ENCODE data around the gene MAVS.
A peak's percentile ranks its signal among the peaks of the same experiment; 100 is the strongest.
"Not testable (repeated sequence)": the region's sequence is repeated elsewhere in the genome, so short reads cannot be mapped to it uniquely, and the experiment has no call there.

MAVS gene

DNA sequence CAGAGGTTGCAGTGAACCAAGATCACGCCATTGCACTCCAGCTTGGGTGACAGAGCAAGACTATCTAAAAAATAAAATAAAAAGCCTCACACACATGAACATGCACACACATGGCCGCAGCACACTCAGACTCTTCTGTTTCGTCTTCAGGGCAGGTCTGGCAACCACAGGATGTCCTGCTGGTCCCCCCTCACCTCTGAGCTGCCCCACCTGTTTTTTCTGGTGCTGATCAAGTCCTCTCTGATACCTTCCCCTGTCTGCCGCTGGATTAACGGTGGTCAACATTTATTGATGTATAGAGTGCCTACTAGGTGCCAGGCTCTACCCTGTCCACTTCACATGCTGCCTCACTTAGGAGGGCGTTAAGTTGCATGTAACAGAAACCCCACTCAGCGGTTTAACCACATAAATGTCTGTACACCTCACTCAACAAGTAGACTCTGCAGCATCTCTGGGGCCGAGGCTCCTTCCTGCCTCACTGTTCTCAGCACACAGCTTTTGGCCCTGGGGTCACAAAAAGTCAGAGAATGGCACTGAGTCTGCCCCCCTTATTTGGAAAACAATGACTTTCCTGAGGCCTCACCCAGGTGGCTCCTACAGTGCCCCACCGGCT, 30.8 kb upstream of the MAVS start:
- DNase-seq, result no peak

DNA sequence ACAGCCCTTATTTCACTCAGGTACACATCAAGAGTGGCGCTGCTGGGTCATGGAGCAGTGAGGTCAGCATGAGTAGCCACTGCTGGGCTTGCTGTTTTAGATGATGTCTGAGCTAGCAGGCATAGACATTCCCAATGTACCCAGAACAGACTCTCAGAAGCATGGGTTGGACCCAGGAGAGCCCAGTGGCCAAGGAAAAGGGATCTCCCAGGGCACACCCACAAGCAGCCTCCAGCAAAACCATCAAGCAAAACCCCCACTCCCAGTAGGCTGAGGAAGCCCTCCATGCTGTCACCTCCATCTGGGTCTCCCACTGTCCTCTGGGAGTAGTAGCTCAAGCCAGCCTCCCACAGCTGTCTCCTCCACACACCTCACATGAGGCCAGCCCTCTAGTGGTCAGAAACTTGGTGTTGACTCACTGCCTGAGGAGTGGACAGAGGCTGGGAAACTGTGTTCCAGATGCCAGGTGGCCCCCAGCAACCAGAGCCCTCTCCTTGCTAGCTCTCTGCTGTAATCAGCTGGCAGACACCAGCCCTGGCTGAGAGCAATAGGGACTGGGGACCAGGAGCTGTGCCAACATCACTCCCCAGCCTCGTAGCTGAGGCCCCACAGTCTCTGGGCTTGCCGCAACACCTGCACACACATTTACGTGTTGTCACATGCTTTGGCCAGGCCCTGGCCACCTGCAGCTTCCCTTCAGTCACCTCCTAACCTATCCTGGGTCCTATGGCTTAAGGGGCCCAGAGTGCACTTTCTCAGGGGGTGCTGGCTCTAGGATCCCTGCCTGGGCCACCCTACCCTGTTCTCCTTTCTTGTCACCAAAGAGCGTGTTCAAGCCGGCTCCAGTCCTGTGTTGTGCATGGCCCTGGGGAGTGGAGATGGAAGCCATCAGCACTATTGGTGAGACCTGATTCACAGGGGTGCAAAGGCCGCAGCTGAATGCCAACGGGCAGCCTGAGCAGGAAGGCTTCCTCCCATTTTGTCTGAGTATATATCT, 28.2 kb upstream of the MAVS start:
- peak; percentile 85 to 87 (median 86) for DNase-seq

DNA sequence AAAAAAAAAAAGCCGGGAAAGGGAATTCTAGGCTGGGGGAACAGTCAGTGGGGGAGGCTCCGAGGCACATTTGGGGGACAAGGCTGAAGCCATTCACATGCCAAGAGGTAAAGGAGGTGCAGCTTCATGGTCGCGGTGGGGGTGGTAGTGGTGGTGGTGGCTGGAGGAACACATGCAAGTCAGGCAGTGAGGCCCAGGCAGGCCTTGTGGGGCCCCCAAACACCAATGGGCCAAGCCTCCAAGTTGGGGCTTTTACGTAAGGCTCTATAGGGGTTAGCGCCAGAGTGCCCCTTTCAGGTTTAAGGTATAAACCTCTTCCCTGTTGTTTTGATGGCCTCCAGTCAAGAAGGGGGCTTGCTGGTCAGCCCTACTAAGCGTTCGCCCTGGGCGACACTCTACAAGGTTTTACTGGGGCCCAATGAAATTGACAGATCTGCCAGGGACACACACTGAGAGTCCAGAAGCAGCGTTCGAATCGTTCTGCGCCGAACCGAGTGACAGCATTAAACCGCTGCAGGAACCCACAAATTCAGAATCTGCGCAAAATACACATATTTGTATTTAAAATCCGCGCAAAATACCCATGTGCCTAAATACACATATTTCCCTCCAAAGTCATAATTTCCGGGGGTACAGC, 27.1 kb upstream of the MAVS start:
- DNase-seq, result no peak

DNA sequence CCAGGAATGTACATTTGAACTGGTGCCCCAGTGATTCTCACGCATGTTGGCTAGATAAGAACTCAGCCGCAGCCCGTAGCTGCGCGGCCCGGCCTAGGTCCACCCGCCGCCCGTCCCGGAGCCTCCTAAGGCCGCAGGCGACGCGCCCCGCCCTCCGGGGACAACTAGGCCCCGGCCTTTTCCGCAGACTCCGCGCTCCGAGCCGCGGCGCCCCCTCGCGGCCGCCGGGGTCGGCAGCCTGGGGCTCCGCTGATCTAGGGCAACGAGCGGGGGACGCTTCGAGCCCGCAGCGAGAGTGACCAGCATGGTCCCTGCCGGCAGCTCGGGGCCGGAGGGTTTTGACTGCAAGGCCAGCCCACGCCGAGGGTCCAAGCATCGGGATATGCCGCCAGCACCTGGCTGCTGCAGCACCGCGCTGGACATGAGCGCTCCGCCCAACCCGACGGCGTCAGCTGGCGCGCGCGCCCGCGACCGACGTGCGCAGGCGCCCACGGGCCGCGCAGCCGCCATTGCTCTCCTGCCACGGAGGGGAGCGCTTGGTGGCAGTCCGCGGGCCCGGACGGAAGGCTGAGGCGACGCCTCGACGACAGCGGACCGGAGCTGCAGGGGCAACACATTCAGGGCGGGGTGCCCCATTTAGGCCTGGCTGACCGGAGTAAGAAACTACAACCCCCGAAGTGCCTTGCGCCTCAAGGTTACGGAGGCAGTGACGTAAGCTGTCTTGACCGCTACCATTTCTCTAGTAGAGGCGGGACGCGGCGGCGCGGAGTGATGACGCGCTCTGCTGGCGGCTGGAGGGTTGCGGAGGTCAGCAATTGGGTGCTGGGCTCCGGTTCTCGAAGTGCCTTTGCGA, 26.4 kb upstream of the MAVS start, which contains the start of gene AP5S1:
TSS of gene AP5S1 (plus strand) at position 500 of the 853 bp plus-strand sequence. CDS start 1,571 bp downstream, outside the sequence.
- peak; percentile 98 for DNase-seq

DNA sequence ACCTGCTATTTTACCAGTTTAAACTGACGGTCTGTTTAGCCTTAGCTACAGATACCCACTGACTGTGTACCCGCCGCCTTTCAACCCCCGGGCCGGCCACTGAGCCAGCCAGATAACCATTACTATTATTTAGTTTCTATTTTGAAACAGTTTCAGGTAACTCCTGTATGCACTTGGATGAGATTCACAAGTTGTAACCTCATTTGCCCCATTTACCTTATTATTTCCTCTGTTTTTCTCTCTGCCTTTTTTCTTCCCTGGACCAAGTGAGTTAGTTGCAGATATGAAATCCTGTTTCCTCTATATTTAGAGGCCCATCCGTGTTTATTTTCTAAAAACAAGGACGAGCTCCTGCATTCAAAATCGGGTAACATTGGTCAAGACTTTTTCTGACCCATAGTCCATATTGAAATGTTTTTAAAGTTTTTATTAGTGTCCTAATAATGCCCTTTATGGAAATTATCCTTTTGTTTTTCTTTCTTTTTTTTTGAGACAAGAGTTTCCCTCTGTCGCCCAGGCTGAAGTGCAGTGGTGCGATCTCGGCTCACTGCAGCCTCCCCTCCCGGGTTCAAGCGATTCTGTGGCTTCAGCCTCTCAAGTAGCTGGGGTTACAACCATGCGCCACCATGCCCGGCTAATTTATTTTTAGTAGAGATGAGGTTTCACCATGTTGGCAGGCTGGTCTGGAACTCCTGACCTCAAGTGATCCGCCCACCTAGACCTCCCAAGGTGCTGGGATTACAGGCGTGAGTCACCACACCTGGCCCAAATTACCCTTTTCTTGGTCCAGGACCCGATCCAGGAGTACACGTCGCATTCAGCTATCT, 25.5 kb upstream of the MAVS start:
- no peak for DNase-seq

DNA sequence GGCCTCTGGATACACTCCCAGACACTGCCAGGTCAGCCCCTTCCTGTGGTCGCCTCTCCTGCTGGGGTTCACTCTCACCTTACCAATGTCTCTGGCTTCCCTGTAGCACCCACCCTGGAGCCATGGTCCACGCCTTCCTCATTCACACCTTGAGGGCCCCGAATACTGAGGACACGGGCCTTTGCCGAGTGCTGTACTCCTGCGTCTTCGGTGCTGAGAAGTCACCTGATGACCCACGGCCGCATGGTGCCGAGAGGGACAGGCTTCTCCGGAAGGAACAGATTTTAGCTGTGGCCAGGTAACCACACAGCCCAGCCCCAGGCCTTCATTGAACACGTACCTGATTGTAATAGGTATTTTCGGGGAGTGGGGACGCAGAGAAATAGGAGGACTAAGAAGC, 24.6 kb upstream of the MAVS start:
- DNase-seq, result no peak

DNA sequence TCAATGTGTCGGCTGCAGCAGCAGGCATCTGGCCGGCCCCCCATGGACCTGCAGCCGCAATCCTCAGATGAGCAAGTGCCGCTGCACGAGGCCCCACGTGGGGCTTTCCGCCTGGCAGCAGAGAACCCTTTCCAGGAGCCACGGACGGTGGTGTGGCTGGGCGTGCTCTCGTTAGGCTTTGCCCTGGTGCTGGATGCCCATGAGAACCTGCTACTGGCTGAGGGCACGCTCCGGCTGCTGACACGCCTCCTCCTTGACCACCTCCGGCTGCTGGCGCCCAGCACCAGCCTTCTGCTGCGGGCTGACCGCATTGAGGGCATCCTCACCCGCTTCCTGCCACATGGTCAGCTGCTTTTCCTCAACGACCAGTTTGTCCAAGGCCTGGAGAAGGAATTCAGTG, 22.8 kb upstream of the MAVS start:
- no peak for DNase-seq

DNA sequence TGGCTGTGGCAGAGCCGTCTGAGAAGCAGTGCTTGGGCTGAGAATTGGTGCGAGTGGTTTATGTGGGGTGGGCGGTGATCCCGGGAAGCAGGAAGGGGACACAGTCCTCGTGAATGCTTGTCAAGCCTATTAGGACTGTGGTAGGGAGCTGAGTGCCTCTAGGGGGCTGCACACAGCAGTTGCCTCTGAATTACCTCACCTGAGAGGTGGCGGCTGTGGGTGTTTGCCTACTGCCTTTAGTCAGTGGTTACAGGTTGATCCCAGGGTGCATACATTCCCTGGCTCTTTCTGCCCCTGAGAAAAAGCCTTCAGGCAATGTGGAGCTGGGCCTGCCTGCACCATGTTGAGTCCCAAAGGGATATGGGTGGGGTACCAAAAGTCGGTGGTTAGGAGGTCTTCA, 21.1 kb upstream of the MAVS start:
- DNase-seq, result no peak

DNA sequence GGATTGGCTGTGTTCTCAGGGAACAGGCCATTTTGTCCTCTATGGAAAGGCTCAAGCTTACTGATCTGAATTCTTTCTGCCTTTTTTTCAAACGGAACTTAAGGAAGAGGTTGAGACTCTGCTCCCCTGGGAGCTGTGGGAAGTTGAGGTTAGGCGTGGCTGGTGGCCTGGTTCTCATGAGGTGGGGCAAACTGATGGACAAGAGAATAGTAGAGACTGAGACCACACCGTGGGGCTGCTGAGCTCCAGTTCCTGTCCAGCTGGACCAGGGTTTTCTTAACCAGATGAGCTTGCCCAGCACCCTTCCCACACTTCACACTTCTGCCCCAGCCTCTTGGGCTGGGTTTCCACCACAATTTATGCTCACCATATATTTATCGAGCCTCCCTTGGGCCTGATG, 20.2 kb upstream of the MAVS start:
- DNase-seq, result no peak

DNA sequence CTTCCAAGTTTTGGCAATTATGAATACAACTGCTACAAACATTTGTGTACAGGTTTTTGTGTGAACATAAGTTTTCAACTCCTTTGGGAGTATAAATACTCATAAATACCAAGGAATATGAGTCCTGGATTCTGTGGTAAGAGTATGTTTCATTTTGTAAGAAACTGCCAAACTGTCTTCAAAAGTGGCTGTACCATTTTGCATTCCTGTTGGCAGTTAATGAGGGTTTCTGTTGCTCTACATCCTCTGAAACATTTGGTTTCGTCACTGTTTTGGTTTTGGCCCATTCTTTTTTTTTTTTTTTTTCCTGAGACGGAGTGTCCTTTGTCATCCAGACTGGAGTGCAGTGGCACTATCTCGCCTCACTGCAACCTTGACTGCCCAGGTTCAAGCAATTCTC, 17.8 kb upstream of the MAVS start:
- no peak for DNase-seq

DNA sequence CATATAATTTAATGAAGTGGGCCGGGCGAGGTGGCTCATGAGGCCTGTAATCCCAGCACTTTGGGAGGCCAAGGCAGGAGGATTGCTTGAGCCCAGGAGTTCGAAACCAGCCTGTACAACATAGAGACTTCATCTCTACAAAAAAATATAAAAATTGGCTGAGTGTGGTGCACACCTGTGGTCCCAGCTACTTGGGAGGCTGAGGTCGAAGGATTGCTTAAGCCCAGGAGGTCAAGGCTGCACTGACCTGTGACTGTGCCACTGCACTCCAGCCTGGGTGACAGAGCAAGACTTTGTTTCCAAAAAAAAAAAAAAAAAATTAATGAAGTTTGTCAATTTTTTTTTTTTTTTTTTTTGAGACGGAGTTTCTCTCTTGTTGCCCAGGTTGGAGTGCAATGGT, 16.7 kb upstream of the MAVS start:
- DNase-seq, result not testable (repeated sequence)

DNA sequence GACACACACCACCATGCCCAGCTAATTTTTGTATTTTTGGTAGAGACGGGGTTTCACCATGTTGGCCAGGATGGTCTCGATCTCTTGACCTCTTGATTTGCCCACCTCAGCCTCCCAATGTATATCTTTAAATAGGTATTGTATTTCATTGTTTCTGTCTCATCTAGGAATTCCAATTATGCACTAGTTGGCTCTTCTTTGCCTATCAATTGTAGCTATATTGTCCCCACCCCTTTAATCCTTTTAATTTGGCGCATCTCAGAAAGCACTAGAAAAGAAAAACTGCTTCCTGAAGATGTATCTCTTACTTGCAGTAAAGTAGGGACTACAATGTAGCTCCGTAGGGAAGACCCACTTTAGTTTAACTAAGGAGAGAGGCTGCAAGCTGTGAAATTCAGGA, 10.5 kb upstream of the MAVS start:
- no peak for DNase-seq

DNA sequence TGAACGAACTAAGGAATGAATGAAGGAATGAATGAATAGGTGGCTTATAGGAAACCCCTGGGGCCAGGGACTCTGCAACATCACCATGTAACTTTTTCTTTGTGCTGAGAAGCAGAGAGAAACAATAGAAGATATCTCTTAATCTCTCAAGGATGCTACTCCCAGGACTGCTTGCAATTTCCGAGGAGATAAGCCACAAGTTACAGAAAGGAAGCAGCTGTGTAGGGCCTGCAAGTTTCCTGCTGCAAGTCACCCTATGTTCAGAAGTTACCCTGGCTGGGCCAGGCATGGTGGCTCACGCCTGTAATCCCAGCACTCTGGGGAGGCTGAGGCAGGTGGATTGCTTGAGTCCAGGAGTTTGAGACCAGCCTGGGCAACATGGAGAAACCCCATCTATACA, 7.3 kb upstream of the MAVS start:
- DNase-seq, result no peak

DNA sequence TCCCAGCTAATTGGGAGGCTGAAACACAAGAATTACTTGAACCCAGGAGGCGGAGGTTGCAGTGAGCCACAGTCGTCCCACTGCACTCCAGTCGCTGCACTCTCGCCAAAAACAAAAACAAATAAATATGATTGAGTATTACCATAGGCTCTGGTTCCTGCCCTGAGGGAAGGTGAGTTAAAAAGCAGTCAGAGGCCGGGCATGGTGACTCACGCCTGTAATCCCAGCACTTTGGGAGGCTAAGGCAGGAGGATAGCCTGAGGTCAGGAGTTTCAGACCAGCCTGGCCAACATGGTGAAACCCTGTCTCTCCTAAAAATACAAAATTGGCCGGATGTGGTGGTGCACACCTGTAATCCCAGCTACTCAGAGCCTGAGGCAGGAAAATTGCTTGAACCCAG, 6.4 kb upstream of the MAVS start:
- not testable (repeated sequence) for DNase-seq

DNA sequence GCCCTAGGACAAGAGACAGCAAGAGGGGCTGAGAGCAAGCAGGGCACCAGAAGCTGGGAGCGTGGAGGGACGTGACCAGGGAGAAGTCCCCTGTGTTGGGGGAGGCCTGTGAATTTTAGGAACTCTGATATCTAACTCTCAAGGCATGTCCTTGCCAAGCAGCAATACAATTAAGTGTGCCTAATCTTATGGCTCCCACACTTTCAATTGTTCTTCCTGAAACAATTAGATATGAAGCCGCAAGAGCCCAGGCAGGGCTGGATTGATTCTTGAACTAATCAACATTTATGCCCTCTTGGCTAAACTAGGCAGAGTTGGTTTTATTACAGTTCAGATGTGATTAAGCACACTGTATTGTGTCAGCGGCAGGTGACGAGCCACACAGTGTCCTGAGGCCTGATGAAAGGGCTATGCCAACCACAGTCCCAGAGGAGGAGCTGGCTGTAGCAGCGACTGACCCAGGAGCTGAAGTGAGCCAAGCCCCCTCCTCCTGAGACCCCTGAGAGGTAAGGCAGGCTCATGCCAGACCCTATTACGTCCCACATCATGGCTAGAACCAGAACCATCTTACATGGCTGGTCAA, 4.2 kb upstream of the MAVS start:
- DNase-seq, result no peak

DNA sequence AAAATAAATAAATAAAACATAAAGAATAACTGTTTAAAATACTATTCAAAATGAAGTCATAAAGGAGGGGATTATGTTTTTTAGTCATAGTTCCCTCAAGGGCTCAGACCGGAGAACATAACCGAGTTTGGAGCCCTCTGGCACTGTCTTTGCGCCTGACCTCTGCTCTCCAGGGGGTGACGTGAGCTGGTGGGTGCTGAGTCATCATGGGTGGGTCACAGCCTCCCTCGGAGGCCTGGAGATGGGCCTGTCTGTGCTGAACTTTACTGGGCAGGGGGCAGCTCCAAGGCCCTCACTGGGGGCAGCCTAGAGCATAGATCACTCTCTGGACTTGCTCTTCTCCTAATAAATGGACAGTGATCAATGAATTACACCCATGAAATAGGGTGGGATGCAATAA, 3.1 kb upstream of the MAVS start:
- peak; percentile 51 to 56 (median 56) for DNase-seq

DNA sequence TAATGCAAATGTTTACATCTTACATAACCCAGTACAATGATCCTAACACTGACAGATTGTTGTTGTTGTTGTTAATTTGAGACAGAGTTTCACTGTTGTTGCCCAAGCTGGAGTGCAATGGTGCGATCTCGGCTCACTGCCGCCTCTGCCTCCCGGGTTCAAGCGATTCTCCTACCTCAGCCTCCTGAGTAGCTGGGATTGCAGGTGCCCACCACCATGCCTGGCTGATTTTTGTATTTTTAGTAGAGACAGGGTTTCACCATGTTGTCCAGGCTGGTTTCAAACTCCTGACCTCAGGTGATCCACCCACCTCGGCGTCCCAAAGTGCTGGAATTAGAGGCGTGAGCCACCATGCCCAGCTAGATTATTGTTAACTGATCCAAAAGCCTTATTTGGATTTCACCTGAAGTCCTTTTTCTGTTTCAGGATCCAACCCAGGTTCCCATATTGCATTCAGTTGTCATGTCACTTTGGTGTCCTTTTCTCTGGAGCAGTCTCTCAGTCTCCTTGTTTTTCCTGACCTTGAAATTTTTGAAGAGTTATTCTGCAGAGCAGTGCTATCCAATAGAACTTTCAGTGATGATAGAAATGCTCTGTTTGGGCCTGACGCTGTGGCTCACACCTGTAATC, 2.5 kb upstream of the MAVS start:
- not testable (repeated sequence) for DNase-seq

DNA sequence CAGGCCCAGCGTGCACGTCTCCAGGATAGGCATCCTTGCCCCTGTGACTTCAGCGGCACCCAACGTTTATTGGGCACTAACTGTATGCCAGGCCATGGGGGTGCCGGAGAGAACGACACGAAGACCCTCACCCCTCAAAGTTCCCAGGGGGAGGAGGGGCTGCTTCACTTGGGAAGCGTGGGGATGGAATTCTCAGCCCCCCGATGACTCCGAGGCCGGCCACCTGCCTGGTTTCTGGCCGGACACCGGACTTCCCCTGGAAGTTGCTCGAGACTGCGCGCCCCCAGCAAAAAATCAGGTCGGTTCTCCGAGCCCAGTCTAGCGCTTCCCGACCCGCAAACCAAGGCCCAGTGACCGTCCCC, 275 bp upstream of the MAVS start:
- no peak for DNase-seq

DNA sequence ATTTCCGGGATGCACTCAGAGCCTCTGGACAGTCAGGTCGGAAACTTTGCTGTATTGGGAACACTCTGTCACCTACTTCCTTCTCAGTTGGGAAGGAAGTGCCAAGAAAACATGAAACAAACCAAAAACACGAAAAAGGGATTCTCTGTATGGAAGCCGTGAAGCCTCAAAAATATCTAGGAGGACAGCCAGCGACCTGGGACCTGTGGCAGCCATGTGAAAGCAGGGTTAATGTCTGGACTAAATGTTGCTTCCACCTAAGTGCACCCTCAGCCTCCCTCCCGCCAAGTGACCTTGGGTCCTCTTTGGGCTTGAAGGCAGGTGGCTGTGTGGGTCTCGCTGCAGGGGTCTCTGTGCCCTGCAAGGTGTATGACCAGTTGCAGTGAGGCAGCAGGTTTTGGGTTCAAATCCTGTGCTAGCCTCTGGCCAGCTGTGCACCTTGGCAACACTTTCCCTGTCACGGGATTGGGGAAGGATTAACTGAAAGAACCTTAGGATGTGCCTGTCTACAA, 851 bp downstream of the MAVS start:
- no peak for DNase-seq

DNA sequence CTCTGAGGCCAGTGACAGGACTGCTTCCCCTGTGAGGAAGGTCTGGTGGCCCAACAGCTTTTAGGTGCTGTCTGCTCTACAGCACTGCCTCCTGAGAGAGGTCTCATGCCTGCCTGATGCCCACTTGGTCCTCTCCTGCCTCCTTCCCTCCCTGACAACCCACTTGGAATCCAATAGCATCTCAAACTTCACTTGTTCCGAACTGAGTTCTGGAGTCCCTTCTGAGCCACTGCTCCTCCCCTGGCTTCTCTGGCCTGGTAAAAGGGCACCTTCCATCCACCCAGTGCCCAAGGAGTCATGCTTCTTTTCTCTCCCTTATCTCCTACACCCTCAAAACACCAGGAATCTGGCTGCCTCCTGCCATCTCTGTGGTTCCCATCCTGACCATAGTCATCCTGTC, 1.9 kb downstream of the MAVS start:
- DNase-seq, result no peak

DNA sequence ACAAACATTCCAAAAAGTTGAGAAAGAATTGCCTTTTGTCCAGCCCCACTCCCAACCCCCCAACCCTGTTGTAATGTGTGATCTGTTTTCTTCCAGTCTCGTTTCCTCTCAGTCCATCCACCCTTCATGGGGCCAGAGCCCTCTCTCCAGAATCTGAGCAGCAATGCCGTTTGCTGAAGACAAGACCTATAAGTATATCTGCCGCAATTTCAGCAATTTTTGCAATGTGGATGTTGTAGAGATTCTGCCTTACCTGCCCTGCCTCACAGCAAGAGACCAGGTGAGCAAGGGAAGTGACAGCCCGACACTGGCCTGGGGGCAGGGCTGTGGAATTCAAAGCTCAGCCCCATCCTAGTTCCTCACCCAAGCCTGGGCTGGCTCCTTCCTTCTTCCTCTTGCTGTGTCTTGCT, 7.8 kb downstream of the MAVS start:
- peak in 2 of 3 donors; percentile 24 to 25 for DNase-seq

Measured in suppressor macrophage treated with lipopolysaccharide for 1 hour (primary cell).